ENCODE data around the gene CLK4.
"Not testable (repeated sequence)": the region's sequence is repeated elsewhere in the genome, so short reads cannot be mapped to it uniquely, and the experiment has no call there.

Gene CLK4

GRCh38 chr5:178589180-178590140 is 37.4 kb downstream of the CLK4 start:
- intact Hi-C loops (cut with DNase I) = loop anchor here (2.0 kb wide), 2 partner anchors 309 to 355 kb away; no protein-coding TSS in a partner anchor
- peak in 7 of 10 donors; percentile 36 to 87 (median 43) for DNase-seq

- intact Hi-C loops (cut with DNase I) = no loop called here
- DNase-seq = no peak
These were observed 38.1 kb downstream of the CLK4 start for GRCh38 chr5:178588769-178589168.

GRCh38 chr5:178587763-178588611 is 38.9 kb downstream of the CLK4 start:
- peak in 1 of 10 donors; percentile 63 for DNase-seq
- intact Hi-C loops (cut with DNase I) = no loop called here

GRCh38 chr5:178586396-178586795 is 40.5 kb downstream of the CLK4 start:
- DNase-seq = no peak
- intact Hi-C loops (cut with DNase I) = no loop called here

- DNase-seq = peak in 8 of 10 donors; percentile 27 to 97 (median 68)
- intact Hi-C loops (cut with DNase I) = not testable (repeated sequence)
These were observed 41.4 kb downstream of the CLK4 start for GRCh38 chr5:178585421-178585820.

GRCh38 chr5:178583279-178583678 is 43.6 kb downstream of the CLK4 start:
- intact Hi-C loops (cut with DNase I) = no loop called here

GRCh38 chr5:178582291-178582690 is 44.6 kb downstream of the CLK4 start:
- intact Hi-C loops (cut with DNase I) = no loop called here
- DNase-seq = peak in 1 of 10 donors; percentile 35

More at GRCh38 chr5:178583279-178583678, 43.6 kb downstream of the CLK4 start:
- DNase-seq = peak in 1 of 10 donors; percentile 25

- intact Hi-C loops (cut with DNase I) = no loop called here
- DNase-seq = no peak
These were observed 45.2 kb downstream of the CLK4 start for GRCh38 chr5:178581621-178582020.

- intact Hi-C loops (cut with DNase I) = no loop called here
- peak in 1 of 10 donors; percentile 41 for DNase-seq
These were observed 46.4 kb downstream of the CLK4 start for GRCh38 chr5:178580271-178580955.

- intact Hi-C loops (cut with DNase I) = no loop called here
- peak in 1 of 10 donors; percentile 33 for DNase-seq
These were observed 48.9 kb downstream of the CLK4 start for GRCh38 chr5:178577944-178578343.

- intact Hi-C loops (cut with DNase I) = no loop called here
- peak in 1 of 10 donors; percentile 84 for DNase-seq
These were observed 49.4 kb downstream of the CLK4 start for GRCh38 chr5:178577376-178577839.

GRCh38 chr5:178576591-178577351 is 50.1 kb downstream of the CLK4 start:
- intact Hi-C loops (cut with DNase I) = no loop called here
- DNase-seq = peak in 1 of 10 donors; percentile 88

- DNase-seq = no peak
These were observed 53.6 kb downstream of the CLK4 start for GRCh38 chr5:178573216-178573615.

GRCh38 chr5:178572617-178573016 is 54.2 kb downstream of the CLK4 start:
- intact Hi-C loops (cut with DNase I) = no loop called here
- no peak for DNase-seq

More at GRCh38 chr5:178573216-178573615, 53.6 kb downstream of the CLK4 start:
- intact Hi-C loops (cut with DNase I) = no loop called here

GRCh38 chr5:178569485-178569884 is 57.4 kb downstream of the CLK4 start:
- no peak for DNase-seq
- intact Hi-C loops (cut with DNase I) = no loop called here

- DNase-seq = peak in 1 of 10 donors; percentile 9
- intact Hi-C loops (cut with DNase I) = no loop called here
These were observed 61.9 kb downstream of the CLK4 start for GRCh38 chr5:178564811-178565550.

GRCh38 chr5:178564397-178564796 is 62.5 kb downstream of the CLK4 start:
- DNase-seq = no peak
- intact Hi-C loops (cut with DNase I) = no loop called here

- intact Hi-C loops (cut with DNase I) = no loop called here
- DNase-seq = no peak
These were observed 63.2 kb downstream of the CLK4 start for GRCh38 chr5:178563621-178564020.
